HG03521 (cell line): Measurements from ENCODE around the gene KRTAP5-5.
"Not testable (repeated sequence)": the region's sequence is repeated elsewhere in the genome, so short reads cannot be mapped to it uniquely, and the experiment has no call there.

ENCODE experiments used
- ATAC-seq: cut with Tn5 transposase; IDR thresholded peaks from one replicate; pipeline ENCODE4 v1.9.1; 2021; ENCODE audit warnings: mild to moderate bottlenecking, moderate library complexity; ENCODE audit not compliant: unreplicated experiment

Gene KRTAP5-5, protein sequence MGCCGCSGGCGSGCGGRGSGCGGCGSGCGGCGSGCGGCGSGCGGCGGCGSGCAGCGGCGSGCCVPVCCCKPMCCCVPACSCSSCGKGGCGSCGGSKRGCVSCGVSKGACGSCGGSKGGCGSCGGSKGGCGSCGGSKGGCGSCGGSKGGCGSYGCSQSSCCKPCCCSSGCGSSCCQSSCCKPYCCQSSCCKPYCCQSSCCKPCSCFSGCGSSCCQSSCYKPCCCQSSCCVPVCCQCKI

DNA sequence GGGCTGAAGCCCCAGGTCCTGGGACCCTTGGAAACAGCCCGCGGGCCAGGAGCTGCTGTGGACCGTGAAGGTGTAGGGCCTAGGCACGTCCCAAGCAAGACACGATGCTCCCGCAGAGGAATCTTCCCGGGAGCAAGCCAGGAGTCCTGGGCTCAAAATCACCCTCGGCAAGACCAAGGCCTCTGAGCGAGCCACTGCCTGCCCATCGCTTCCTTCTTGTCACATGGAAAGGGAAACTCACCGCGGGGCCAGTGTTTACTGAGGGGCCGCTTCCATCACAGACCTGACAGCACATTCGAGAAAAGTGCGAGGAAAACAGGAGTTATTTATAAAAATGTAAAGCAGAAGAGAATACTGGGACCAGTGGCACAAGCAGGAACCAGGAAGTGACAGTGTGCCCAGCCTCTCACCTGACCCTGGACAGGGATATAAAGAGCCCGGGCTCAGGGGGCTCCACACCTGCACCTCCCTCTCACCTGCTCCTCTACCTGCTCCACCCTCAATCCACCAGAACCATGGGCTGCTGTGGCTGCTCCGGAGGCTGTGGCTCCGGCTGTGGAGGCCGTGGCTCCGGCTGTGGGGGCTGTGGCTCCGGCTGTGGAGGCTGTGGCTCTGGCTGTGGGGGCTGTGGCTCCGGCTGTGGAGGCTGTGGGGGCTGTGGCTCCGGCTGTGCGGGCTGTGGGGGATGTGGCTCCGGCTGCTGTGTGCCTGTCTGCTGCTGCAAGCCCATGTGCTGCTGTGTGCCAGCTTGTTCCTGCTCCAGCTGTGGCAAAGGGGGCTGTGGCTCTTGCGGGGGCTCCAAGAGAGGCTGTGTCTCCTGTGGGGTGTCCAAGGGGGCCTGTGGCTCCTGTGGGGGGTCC is at the start of gene KRTAP5-5:
TSS of gene KRTAP5-5 (plus strand) at position 450 of the 860 bp plus-strand sequence. CDS start at position 516, 66 bp downstream.
- no peak for ATAC-seq

DNA sequence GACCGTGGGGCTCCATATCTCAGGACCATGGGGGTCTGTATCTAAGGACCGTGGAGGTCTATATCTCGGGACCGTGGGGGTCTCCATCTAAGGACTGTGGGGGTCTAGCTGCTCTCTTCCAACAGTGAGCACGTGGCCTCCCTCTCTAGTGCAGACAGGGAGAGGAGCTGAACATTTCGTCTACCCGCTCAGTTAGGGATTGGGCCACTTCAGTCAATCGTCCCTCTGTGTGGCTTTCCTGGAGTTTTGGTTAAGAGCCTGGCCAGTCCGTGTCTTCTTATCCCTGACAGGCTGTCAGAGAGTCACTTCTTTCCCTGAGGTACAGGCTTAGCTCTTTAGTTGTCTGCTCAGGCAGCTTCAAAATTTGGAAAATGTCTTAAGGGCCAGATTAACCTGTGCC is 47.6 kb upstream of the KRTAP5-5 start:
- ATAC-seq = no peak

DNA sequence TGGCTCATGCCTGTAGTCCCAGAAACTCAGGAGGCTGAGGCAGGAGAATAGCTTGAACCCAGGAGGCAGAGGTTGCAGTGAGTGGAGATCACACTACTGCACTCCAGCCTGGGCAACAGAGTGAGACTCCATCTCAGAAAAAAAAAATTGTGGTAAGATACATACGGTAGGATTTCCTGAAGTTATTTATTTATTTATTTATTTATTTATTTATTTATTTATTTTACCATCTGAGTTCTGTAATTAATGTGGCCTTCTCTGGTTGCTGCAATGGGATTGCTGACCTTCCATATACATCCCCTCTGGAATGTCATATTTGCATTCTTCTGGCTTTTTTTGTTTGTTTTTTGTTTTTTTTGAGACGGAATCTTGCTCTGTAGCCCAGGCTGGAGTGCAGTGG is 46.7 kb upstream of the KRTAP5-5 start:
- not testable (repeated sequence) for ATAC-seq

DNA sequence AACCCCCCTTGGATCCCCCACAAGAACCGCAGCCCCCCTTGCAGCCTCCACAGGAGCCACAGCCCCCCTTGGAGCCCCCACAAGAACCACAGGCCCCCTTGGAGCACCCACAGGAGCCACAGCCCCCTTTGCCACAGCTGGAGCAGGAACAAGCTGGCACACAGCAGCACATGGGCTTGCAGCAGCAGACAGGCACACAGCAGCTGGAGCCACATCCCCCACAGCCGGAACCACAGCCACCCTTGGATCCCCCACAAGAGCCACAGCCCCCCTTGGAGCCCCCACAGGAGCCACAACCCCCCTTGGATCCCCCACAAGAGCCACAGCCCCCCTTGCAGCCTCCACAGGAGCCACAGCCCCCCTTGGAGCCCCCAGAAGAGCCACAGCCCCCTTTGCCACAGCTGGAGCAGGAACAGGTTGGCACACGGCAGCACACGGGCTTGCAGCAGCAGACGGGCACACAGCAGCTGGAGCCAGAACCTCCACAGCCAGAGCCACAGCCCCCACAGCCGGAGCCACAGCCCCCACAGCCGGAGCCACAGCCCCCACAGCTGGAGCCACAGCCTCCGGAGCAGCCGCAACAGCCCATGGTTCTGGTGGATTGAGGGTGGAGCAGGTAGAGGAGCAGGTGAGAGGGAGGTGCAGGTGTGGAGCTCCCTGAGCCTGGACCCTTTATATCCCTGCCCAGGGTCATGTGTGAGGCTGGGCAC is 44.8 kb upstream of the KRTAP5-5 start, which contains the start of gene KRTAP5-1:
TSS of gene KRTAP5-1 (minus strand) at position 623 of the 710 bp plus-strand sequence. CDS start at position 589, 34 bp downstream.
- ATAC-seq = not testable (repeated sequence)

DNA sequence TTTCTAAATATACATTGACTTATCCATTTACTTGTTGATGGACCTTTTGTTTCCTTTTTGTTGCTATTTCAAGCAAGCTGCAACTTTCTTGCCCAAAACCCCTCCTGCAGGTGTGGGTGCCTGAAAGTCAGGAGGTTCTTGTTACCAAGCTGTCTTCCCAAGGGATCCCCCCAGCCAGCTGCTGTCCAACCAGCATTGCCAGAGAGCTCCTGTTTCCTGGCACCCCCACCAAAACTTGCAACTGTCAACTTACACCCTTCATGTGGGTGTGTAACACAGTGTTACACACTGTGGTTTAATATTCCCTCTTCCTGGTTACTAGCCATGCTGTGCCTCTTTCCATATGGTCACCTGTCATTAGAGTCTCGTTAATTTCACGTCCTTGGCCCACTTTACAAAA is 42.9 kb upstream of the KRTAP5-5 start:
- no peak for ATAC-seq

DNA sequence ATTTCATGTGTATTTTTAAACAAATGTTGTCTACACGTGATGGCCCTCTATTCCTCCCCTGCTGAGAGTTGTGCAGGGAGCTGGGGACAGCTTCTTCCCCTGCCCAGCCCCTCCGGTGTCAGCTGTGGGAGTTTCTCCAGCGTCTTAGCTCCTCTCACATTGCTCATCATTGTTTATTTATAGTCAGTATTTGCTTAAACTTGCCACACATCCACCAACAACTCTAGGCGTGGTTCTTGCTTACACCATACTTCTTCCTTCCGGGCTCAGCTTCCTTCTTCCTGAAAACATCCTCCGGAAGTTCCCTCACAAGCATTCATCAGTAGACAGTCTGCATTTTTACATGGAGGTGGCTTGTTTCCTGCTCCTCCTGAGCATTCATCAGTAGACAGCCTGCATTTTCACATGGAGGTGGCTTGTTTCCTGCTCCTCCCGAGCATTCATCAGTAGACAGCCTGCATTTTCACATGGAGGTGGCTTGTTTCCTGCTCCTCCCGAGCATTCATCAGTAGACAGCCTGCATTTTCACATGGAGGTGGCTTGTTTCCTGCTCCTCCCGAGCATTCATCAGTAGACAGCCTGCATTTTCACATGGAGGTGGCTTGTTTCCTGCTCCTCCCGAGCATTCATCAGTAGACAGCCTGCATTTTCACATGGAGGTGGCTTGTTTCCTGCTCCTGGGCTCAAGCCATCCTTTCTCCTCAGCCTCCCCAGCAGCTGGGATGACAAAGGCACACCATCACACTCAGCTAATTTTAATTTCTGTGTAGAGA is 40.2 kb upstream of the KRTAP5-5 start:
- ATAC-seq = not testable (repeated sequence)

DNA sequence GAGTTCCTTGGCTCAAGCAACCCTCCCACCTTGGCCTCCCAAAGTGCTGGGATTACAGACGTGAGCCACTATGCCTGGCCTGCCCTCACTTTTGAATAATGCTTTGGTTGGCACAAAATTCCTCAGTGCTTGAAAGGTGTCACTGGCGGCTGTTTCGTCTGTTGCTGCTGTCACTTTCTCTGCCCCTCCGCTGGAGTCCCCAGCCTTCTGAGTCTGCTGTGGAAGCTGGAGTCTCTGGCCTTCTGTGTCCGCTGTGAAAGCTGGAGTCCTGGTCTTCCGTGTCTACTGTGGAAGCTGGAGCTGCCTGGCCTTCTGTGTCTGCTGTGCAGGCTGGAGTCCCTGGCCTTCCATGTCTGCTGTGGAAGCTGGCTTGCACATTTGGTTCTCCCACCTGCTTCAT is 39.6 kb upstream of the KRTAP5-5 start:
- no peak for ATAC-seq

DNA sequence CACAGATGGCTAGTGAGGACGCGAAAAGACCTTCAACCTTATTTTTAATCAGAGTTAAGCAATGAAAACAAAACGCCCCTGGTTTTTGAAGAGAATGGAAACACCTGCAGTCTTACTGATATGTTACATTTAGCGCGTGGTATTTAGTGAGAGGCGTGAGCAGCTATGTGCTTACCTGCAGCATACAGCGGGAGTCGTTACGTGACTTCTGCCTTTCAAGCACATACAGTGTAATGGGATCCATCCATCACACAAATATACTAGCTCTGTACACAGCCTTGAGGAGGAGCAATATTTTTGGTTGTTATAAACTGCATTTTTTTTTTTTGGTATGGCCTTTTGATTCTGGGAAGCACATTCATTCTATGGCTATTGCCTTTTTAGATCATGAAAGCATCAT is 36.9 kb upstream of the KRTAP5-5 start:
- ATAC-seq = no peak

DNA sequence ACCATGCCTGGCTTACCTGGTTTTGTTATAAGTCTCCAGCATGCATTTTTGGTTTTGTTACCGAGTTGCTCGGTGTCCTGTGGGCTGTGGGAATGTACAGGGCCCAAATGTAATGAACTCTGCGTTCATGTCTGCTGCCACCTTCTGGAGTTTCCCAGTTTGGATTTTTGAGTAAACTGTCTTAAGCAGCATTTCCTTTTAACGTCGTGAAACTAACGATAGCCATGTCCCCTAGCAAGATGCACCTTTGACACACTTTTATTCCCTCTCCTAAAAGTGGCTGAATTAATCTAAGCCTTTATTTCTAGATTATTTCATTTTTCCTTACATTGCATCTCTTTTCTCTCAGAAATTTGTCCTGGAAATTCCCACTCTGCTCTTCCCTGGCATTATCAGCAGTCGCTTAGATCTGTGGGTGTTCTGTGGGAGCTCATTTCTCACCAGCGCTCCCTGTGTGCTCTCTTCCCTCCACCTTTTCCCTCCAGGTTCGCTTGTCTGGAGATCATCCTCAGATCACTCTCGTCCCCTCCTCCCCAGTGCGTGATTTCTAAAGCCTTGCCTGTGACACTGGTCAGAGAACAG is 33.5 kb upstream of the KRTAP5-5 start:
- ATAC-seq = not testable (repeated sequence)

DNA sequence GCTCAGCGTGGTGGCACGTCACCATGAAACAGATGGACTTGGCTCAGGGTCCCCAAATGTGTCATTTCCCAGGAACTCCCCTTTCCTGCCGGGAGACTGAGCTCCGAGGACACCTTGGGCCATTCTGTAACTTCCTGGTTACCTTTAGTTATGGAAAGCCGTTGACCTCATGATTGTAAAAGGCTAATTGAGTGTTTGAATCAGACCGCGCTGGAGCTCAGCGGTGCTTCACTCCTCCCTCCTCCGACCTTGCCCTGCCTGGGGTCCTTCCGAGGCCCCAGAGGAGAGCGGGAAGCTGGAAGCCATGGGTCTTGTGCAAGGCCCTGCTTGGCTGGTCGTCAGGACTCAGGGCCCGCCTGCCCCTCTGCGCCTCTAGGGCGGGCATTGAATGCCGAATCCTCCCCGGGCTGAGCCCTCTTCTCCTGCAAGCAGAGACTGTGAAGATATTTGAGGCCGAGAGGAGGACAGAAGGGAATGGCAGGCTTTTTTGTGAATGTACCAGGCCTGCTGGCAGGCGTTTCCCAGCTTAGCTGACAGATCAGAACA is 32.9 kb upstream of the KRTAP5-5 start:
- not testable (repeated sequence) for ATAC-seq

DNA sequence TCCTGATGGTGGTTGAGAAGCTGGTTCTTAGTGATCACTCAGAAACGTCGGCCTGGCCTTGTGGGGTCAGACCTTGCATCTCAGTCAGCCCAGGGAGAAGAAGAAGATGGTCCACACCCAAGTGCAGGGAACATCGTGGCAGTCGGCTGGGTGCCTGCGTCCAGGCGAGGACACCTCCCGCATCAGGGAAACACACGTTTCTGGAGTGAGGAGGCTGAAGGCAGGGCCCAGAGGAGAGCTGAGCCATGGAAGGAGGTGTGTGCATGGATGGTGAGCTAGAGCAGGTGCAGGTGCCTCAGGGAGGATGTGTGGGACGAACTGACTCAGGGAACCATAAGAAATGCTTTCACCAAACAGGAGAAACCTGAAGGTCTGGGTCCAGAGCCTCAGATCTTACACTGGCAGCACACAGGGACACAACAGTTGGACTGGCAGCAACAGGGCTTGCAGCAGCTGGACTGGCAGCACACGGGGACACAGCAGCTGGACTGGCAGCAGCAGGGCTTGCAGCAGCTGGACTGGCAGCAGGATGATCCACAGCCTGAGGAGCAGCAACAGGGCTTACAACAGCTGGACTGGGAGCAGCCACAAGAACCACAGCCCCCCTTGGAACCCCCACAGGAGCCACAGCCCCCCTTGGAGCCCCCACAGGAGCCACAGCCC is 32.1 kb upstream of the KRTAP5-5 start:
- no peak for ATAC-seq

DNA sequence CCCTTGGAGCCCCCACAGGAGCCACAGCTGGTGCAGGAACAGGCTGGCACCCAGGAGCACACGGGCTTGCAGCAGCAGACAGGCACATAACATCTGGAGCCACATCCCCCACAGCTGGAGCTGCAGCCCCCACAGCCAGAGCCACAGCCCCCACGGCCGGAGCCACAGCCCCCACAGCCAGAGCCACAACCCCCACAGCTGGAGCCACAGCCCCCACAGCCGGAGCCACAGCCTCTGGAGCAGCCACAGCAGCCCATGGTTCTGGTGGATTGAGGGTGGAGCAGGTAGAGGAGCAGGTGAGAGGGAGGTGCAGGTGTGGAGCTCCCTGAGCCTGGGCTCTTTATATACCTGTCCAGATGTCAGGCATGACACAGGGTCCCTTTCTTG is 31.6 kb upstream of the KRTAP5-5 start, which contains the start of gene KRTAP5-2:
TSS of gene KRTAP5-2 (minus strand) at position 301 of the 387 bp plus-strand sequence. CDS start at position 257, 44 bp downstream.
- ATAC-seq = no peak

DNA sequence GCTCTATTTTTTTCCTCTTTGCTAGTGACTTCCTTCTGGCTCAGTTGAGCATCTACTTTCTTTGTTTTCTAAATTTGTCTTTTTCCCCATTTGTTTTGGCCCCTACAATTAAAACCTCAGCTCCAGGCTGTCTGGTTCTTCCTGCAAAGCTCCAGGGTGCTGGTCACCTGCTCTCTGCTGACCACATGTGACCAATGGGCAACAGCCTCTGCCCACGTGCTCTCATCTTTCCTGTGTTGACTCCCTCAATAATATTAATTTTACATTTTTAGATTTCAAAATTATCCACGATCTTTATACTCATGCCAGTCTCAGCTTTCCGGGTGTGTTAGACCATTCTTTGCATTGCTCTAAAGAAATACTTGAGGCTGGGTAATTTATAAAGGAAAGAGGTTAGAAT is 31.2 kb upstream of the KRTAP5-5 start:
- ATAC-seq = not testable (repeated sequence)

DNA sequence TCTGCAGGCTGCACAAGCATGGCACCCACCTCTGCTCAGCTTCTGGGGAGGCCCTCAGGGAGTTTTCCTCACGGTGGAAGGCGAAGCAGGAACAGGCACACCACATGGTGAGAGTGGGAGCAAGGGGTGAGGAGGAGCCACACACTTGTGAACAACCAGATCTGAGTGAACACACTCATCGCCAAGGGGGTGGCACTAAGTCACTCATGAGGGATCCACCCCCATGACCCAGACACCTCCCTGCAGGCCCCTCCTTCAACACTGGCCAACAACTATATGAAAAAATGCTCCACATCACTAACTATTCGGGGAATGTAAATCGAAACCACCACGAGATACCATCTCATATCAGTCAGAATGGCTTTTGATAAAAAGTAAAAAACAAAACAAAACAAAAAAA is 30.8 kb upstream of the KRTAP5-5 start:
- no peak for ATAC-seq

DNA sequence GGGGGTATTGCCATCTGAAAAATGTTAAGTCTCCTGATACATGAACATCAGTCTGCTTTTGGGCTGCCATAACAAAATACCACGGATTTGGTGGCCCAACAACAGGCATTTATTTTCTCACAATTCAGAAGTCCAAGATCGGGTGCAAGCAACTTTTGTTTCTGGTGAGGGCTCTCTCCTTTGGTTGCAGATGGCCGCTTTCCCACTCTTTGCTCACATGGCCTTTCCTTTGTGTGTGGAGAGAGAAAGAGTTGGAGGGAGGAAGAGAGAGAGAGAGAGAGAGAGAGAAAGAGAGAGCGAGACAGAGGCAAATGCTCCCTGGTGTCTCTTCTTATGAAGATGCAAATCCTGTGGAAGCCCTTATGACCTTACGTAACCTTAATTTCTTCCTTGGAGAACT is 28.9 kb upstream of the KRTAP5-5 start:
- no peak for ATAC-seq

DNA sequence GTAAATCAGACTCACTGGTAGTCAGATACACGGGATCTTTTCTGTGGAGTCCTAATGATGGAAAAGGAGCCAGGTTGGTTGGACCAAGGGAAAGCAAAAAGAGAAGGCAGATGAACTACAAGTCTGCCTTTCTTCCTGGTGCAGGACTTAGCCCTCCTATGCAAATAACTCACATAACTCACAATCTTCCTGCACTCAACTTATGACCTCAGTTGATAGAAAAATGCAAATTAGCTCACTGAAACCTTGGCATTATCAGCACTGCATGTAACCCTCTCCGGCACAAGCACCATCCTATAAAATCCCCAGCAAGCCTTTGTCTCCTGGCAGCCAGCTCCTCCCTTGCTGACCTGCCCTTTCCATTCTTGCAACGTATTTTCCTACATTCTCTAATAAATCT is 27.9 kb upstream of the KRTAP5-5 start:
- ATAC-seq = not testable (repeated sequence)

DNA sequence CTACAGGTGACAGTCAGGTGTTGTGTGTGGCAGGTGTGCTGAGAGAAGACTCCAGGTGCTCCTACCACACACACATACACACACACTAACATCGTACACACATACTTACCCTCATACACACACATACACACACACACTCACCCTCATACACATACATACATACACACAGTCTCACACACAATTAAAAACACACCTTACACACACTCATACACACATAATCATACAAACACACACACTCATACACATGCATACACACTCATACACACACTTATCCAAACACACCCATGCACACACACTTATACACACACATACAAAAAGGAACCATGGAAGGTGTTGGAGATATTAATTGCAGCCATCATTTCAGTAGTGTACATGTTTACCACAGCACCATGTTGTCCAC is 25.9 kb upstream of the KRTAP5-5 start:
- no peak for ATAC-seq

DNA sequence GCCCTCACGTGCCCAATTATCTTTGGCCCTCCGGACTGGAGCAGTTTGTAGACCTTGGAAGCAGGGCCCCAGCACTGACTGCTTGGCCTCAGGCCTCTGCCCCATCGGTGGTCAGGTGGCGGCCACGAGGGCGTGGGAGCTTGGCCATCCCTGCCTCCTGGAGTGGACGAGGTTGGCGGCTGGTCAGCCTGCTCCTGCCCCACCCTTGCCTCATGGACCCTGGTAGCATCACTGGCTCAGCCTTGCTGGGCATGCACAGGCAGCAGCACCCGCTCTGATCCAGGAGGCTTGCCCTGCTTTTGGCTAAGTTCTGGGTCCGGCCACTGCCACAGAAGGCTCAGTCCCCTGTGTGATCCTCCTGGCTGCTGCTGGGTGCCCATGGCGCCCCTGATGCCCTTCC is 25.4 kb upstream of the KRTAP5-5 start:
- no peak for ATAC-seq

DNA sequence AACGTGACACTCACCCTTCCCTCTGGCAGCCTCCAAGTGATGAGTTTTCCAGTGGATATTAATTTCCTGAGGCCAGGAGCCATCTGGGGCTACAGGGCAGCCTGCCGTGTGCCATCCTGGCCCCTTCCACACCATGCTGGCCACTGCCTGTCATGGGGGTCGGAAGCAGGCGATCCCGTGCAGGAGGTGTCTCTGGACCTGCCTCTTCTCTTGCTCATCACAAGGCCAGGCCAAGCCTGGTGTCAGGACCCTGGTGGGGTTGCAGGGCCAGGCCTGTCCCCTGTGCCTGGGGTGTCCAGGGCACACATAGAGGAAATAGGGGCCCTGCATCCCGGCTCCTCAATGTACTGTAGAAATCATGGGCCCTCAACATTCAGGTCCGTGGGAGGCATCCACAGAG is 24.9 kb upstream of the KRTAP5-5 start:
- no peak for ATAC-seq
